GM23338 (cell line): ENCODE results near the gene EGFR. TPM values are rescaled to one million over a fixed set of nuclear protein-coding genes. Genes with fewer than 3 reads are reported as not detected.

ENCODE experiments used
- ATAC-seq: fragments of 200-7000 bp; cut with Tn5 transposase; 3 replicates; pipeline ENCODE4 v1.9.1; 2020
- DNase-seq: peaks from one replicate; pipeline ENCODE4 v3.0.0-alpha.2; 2015; ENCODE audit warnings: low spot score
- H2AFZ ChIP-seq: fragments of 200-600 bp; sonication (generic); 2 replicates; pipeline ENCODE4 v1.8.0; 2016; ENCODE audit warnings: antibody characterized with exemption, mild to moderate bottlenecking, moderate library complexity
- H3F3A ChIP-seq: fragments of 200-600 bp; sonication (generic); replicated peaks from 2 replicates; pipeline ENCODE4 v1.8.0; 2017; ENCODE audit warnings: antibody characterized with exemption, mixed run types, low read depth
- H3K27ac ChIP-seq: fragments of 200-600 bp; sonication (generic); 2 replicates; pipeline ENCODE4 v1.6.1; 2016; ENCODE audit warnings: low read depth
- H3K27me3 ChIP-seq: fragments of 200-600 bp; sonication (generic); 2 replicates; pipeline ENCODE4 v1.8.0; 2016; ENCODE audit warnings: mild to moderate bottlenecking, mixed run types, moderate library complexity; ENCODE audit not compliant: insufficient read depth
- H3K36me3 ChIP-seq: fragments of 200-600 bp; sonication (generic); 2 replicates; pipeline ENCODE4 v1.8.0; 2016; ENCODE audit warnings: mild to moderate bottlenecking; ENCODE audit not compliant: insufficient read depth
- H3K4me1 ChIP-seq: fragments of 200-600 bp; sonication (generic); 2 replicates; pipeline ENCODE4 v1.8.0; 2016; ENCODE audit warnings: mild to moderate bottlenecking, moderate library complexity; ENCODE audit not compliant: insufficient read depth
- H3K4me2 ChIP-seq: fragments of 200-600 bp; sonication (generic); 2 replicates; pipeline ENCODE4 v1.7.1; 2017; ENCODE audit warnings: mixed run types
- H3K4me3 ChIP-seq: fragments of 200-600 bp; sonication (generic); 2 replicates; pipeline ENCODE4 v1.6.1; 2016; ENCODE audit warnings: mixed run types
- H3K79me2 ChIP-seq: fragments of 200-600 bp; sonication (generic); replicated peaks from 2 replicates; pipeline ENCODE4 v1.8.0; 2017; ENCODE audit warnings: mild to moderate bottlenecking; ENCODE audit not compliant: insufficient read depth
- H3K9me2 ChIP-seq: fragments of 200-600 bp; sonication (generic); 2 replicates; pipeline ENCODE4 v1.8.0; 2017; ENCODE audit not compliant: insufficient read depth
- H4K20me1 ChIP-seq: fragments of 200-600 bp; sonication (generic); replicated peaks from 2 replicates; pipeline ENCODE4 v1.8.0; 2017; ENCODE audit warnings: mild to moderate bottlenecking; ENCODE audit not compliant: insufficient read depth
- H3K27ac Mint-ChIP-seq: 2 replicates; pipeline ENCODE4 v1.8.0; 2020; ENCODE audit warnings: inconsistent platforms, mild to moderate bottlenecking, moderate library complexity, mixed read lengths
- H3K27me3 Mint-ChIP-seq: 3 replicates; pipeline ENCODE4 v1.8.0; 2022; ENCODE audit warnings: low read depth, mild to moderate bottlenecking, moderate library complexity, mixed read lengths, inconsistent platforms; ENCODE audit not compliant: insufficient read depth, poor library complexity
- H3K36me3 Mint-ChIP-seq: 3 replicates; pipeline ENCODE4 v1.8.0; 2021; ENCODE audit warnings: low read depth, mild to moderate bottlenecking, inconsistent platforms, moderate library complexity, mixed read lengths
- H3K4me1 Mint-ChIP-seq: 3 replicates; pipeline ENCODE4 v1.8.0; 2020; ENCODE audit warnings: mild to moderate bottlenecking, inconsistent platforms, mixed read lengths
- H3K4me3 Mint-ChIP-seq: 3 replicates; pipeline ENCODE4 v1.8.0; 2021; ENCODE audit warnings: moderate library complexity, mild to moderate bottlenecking, inconsistent platforms, mixed read lengths
- H3K9me3 Mint-ChIP-seq: 3 replicates; pipeline ENCODE4 v1.8.0; 2020; ENCODE audit warnings: moderate library complexity, mild to moderate bottlenecking, inconsistent platforms, mixed read lengths
- CREB1 ChIP-seq: fragments of 250-450 bp; sonication (Bioruptor Pico); IDR thresholded peaks from 2 replicates; pipeline ENCODE4 v1.5.0; 2020; ENCODE audit warnings: low read depth, mild to moderate bottlenecking, moderate library complexity
- ETS1 ChIP-seq: IDR thresholded peaks from 2 replicates; pipeline ENCODE4 v1.6.1; 2016; ENCODE audit warnings: antibody characterized with exemption
- EZH2 ChIP-seq: fragments of 200-600 bp; sonication (generic); IDR thresholded peaks from one replicate; pipeline ENCODE4 v1.8.0; 2017; ENCODE audit warnings: antibody characterized with exemption, mild to moderate bottlenecking, low read depth; ENCODE audit not compliant: unreplicated experiment
- EZH2phosphoT487 ChIP-seq: fragments of 200-600 bp; sonication (generic); IDR thresholded peaks from one replicate; pipeline ENCODE4 v1.8.1; 2018; ENCODE audit warnings: antibody characterized with exemption; ENCODE audit not compliant: unreplicated experiment
- JUNB ChIP-seq: IDR thresholded peaks from one replicate; pipeline ENCODE4 v1.6.1; 2016; ENCODE audit warnings: antibody characterized with exemption; ENCODE audit not compliant: unreplicated experiment
- NANOG ChIP-seq: IDR thresholded peaks from 2 replicates; pipeline ENCODE4 v1.6.1; 2016; ENCODE audit warnings: antibody characterized with exemption, borderline replicate concordance
- POLR2AphosphoS5 ChIP-seq: IDR thresholded peaks from 2 replicates; pipeline ENCODE4 v1.6.1; 2016; ENCODE audit warnings: antibody characterized with exemption, low read depth
- STAT1 ChIP-seq: IDR thresholded peaks from one replicate; pipeline ENCODE4 v1.6.1; 2016; ENCODE audit warnings: antibody characterized with exemption; ENCODE audit not compliant: unreplicated experiment
- ZNF114 ChIP-seq: fragments of 250-450 bp; sonication (Bioruptor Pico); IDR thresholded peaks from 2 replicates; pipeline ENCODE4 v1.5.0; 2020; ENCODE audit warnings: mild to moderate bottlenecking, moderate library complexity
- ZNF331 ChIP-seq: fragments of 250-450 bp; sonication (Bioruptor Pico); IDR thresholded peaks from 2 replicates; pipeline ENCODE4 v1.5.0; 2020; ENCODE audit warnings: low read depth, mild to moderate bottlenecking, moderate library complexity
- ZNF462 ChIP-seq: fragments of 250-450 bp; sonication (Bioruptor Pico); IDR thresholded peaks from 2 replicates; pipeline ENCODE4 v1.5.0; 2020; ENCODE audit warnings: mild to moderate bottlenecking, moderate library complexity
- polyA plus RNA-seq: library from polyadenylated mRNA; unstranded; fragments of >200 nt; fragmentation: Nextera tagmentation; extraction: Ambion mirVana; gene quantifications from 2 replicates; pipeline ENCODE4 v1.2.1, GENCODE V29; 2016
- total RNA-seq: library from RNA; depleted of rRNA; stranded (reverse); fragments of >200 nt; shearing (Covaris generic); gene quantifications from 2 replicates; pipeline ENCODE4 v1.2.3, GENCODE V29; 2014
- TF ChIP-seq, protein P1 (sequence below), 2 experiments: fragments of 200-600 bp in 1 of 2; sonication (generic) in 1 of 2; conservative IDR thresholded peaks; 2 replicates each; pipeline versions ENCODE4 v1.5.1 to v1.6.1; 2016 to 2017; ENCODE audit warnings: antibody characterized with exemption in 2 of 2, low read depth in 2 of 2, mild to moderate bottlenecking in 2 of 2, moderate library complexity in 1 of 2
- TF ChIP-seq, protein P2 (sequence below): IDR thresholded peaks from one replicate; pipeline ENCODE4 v1.6.1; 2018; ENCODE audit warnings: antibody characterized with exemption; ENCODE audit not compliant: unreplicated experiment

EGFR gene
- total and polyA plus RNA-seq, 2 experiments from 2014 or later = 1.5 to 4.5 TPM

- no peaks in the 10 kb centered on the region for H3K4me1 ChIP-seq
- Mint-ChIP-seq H3K4me3 (no peak overlapping the region), H3K27ac (no peak overlapping the region), H3K9me3 (no peaks in the 10 kb centered on the region), H3K4me1 (no peaks in the 10 kb centered on the region), H3K36me3 (no peaks in the 10 kb centered on the region), H3K27me3 (no peaks in the 10 kb centered on the region)
- H4K20me1 ChIP-seq = no peaks in the 10 kb centered on the region
- no peaks in the 10 kb centered on the region for H3K79me2 ChIP-seq
- H2AFZ ChIP-seq = no peak overlapping the region
- DNase-seq (no peak), ATAC-seq (no peak)
- H3K36me3 ChIP-seq = no peaks in the 10 kb centered on the region
- H3K27me3 ChIP-seq = no peaks in the 10 kb centered on the region
- no peak overlapping the region for H3K27ac ChIP-seq
- H3K4me3 ChIP-seq = no peak overlapping the region
- no peaks in the 10 kb centered on the region for H3F3A ChIP-seq
- H3K9me2 ChIP-seq = no peaks in the 10 kb centered on the region
- TF ChIP-seq ZNF462 (CRISPR knock-in tag) (no peak), ZNF331 (no peak), POLR2AphosphoS5 (no peak), EZH2 (no peak), CREB1 (CRISPR knock-in tag) (no peak), STAT1 (no peak), ZNF114 (CRISPR knock-in tag) (no peak), ETS1 (no peak), EZH2phosphoT487 (no peak), NANOG (no peak), JUNB (no peak)
- TF ChIP-seq, protein P1, sequence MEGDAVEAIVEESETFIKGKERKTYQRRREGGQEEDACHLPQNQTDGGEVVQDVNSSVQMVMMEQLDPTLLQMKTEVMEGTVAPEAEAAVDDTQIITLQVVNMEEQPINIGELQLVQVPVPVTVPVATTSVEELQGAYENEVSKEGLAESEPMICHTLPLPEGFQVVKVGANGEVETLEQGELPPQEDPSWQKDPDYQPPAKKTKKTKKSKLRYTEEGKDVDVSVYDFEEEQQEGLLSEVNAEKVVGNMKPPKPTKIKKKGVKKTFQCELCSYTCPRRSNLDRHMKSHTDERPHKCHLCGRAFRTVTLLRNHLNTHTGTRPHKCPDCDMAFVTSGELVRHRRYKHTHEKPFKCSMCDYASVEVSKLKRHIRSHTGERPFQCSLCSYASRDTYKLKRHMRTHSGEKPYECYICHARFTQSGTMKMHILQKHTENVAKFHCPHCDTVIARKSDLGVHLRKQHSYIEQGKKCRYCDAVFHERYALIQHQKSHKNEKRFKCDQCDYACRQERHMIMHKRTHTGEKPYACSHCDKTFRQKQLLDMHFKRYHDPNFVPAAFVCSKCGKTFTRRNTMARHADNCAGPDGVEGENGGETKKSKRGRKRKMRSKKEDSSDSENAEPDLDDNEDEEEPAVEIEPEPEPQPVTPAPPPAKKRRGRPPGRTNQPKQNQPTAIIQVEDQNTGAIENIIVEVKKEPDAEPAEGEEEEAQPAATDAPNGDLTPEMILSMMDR (conservative IDR thresholded peaks at IDR 0.05; ENCODE audit: low read depth in 2 of 2) = no peak
- TF ChIP-seq, protein P2, sequence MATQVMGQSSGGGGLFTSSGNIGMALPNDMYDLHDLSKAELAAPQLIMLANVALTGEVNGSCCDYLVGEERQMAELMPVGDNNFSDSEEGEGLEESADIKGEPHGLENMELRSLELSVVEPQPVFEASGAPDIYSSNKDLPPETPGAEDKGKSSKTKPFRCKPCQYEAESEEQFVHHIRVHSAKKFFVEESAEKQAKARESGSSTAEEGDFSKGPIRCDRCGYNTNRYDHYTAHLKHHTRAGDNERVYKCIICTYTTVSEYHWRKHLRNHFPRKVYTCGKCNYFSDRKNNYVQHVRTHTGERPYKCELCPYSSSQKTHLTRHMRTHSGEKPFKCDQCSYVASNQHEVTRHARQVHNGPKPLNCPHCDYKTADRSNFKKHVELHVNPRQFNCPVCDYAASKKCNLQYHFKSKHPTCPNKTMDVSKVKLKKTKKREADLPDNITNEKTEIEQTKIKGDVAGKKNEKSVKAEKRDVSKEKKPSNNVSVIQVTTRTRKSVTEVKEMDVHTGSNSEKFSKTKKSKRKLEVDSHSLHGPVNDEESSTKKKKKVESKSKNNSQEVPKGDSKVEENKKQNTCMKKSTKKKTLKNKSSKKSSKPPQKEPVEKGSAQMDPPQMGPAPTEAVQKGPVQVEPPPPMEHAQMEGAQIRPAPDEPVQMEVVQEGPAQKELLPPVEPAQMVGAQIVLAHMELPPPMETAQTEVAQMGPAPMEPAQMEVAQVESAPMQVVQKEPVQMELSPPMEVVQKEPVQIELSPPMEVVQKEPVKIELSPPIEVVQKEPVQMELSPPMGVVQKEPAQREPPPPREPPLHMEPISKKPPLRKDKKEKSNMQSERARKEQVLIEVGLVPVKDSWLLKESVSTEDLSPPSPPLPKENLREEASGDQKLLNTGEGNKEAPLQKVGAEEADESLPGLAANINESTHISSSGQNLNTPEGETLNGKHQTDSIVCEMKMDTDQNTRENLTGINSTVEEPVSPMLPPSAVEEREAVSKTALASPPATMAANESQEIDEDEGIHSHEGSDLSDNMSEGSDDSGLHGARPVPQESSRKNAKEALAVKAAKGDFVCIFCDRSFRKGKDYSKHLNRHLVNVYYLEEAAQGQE = no peak
- H3K4me2 ChIP-seq = no peak overlapping the region
These were observed 12.3 kb downstream of the EGFR start for GRCh38 chr7:55031075-55031474.
